ENCODE results near the gene ABCC1.

DNA sequence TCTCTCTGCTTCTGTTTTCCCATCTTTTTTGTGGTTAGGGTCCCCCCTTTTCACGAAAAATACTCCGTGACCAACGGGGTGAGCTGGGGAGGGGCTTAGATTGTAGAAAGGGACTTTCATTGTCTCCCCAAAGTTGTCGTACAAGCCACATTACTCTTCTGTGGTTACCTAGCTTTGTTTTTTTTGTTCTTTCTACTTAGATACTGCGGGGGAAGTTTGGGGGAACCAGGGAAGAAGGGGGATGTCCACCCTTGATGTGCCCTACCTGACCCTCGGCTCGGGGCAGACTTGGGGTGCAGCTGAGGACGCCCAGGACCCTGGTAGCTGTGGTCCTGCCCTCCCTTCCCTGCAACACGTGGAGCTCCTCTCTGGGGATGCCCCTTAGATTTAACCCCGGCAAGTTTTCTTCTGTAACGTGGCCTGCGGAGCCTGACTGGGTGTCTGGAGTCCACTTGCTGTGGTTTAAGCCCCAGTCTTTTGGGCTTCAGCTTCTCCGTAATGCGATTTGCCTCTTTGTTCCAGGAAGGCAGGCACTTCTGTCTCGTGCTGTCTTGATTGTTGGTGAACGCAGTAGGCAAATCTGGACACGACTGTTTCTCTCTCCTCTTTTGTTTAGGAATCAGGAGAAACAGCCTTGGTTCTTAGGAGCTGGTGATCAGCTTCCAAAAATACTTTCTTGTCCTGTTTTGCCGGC lies 892 bp downstream of the ABCC1 start:
- TF ChIP-seq, protein P1, sequence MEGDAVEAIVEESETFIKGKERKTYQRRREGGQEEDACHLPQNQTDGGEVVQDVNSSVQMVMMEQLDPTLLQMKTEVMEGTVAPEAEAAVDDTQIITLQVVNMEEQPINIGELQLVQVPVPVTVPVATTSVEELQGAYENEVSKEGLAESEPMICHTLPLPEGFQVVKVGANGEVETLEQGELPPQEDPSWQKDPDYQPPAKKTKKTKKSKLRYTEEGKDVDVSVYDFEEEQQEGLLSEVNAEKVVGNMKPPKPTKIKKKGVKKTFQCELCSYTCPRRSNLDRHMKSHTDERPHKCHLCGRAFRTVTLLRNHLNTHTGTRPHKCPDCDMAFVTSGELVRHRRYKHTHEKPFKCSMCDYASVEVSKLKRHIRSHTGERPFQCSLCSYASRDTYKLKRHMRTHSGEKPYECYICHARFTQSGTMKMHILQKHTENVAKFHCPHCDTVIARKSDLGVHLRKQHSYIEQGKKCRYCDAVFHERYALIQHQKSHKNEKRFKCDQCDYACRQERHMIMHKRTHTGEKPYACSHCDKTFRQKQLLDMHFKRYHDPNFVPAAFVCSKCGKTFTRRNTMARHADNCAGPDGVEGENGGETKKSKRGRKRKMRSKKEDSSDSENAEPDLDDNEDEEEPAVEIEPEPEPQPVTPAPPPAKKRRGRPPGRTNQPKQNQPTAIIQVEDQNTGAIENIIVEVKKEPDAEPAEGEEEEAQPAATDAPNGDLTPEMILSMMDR (conservative IDR thresholded peaks at IDR 0.05; ENCODE audit: low read length) = no peak
- TF ChIP-seq EZH2phosphoT487 (IDR thresholded peaks at IDR 0.05; ENCODE audit: borderline replicate concordance) = no peak

Measured in Loucy (cell line).